ENCODE data around the gene FAAP100.

DNA sequence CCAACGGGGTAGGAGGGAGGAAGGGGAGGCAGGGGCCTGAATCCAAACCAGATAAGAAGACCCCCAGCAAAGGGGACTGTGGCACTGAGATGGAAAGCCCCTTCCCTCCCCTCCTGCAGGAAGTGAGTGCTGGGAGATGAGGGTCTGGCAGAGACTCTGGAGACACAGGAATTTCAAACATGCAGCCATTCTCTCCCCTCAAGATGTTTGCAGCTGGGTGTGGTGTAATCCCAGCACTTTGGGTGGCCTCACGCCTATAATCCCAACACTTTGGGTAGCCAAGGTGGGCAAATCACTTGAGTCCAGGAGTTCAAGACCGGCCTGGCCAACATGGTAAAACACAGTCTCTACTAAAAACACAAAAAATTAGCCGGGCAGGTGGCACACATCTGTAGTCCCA lies 33.9 kb upstream of the FAAP100 start:
- TF ChIP-seq POLR2A (IDR thresholded peaks at IDR 0.05) (no peak), POLR2AphosphoS5 (IDR thresholded peaks at IDR 0.05) (no peak), EP300 (IDR thresholded peaks at IDR 0.05) (no peak)
- TF ChIP-seq, protein P1, sequence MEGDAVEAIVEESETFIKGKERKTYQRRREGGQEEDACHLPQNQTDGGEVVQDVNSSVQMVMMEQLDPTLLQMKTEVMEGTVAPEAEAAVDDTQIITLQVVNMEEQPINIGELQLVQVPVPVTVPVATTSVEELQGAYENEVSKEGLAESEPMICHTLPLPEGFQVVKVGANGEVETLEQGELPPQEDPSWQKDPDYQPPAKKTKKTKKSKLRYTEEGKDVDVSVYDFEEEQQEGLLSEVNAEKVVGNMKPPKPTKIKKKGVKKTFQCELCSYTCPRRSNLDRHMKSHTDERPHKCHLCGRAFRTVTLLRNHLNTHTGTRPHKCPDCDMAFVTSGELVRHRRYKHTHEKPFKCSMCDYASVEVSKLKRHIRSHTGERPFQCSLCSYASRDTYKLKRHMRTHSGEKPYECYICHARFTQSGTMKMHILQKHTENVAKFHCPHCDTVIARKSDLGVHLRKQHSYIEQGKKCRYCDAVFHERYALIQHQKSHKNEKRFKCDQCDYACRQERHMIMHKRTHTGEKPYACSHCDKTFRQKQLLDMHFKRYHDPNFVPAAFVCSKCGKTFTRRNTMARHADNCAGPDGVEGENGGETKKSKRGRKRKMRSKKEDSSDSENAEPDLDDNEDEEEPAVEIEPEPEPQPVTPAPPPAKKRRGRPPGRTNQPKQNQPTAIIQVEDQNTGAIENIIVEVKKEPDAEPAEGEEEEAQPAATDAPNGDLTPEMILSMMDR (IDR thresholded peaks at IDR 0.05) = no peak
